BLaER1 treated with 17β-estradiol and CSF1 and Interleukin-3, amounts not matched to agents 10 nM and 100 nM (cell line): ENCODE data around the gene UHRF1.

Experiments
- H3K27ac ChIP-seq, 11 experiments: shearing (Covaris generic); formaldehyde crosslinking; 2 replicates each; pipeline ENCODE4 v1.8.1; 2022
- H3K27me3 ChIP-seq, 11 experiments: shearing (Covaris generic); formaldehyde crosslinking; 2 replicates each; pipeline ENCODE4 v1.8.1; 2022
- H3K36me3 ChIP-seq, 11 experiments: shearing (Covaris generic); formaldehyde crosslinking; 2 replicates each; pipeline ENCODE4 v1.8.1; 2022
- H3K4me1 ChIP-seq, 10 experiments: shearing (Covaris generic); formaldehyde crosslinking; 2 replicates each; pipeline ENCODE4 v1.8.1; 2022
- H3K4me2 ChIP-seq, 11 experiments: shearing (Covaris generic); formaldehyde crosslinking; 2 replicates each; pipeline ENCODE4 v1.8.1; 2022
- H3K4me3 ChIP-seq, 10 experiments: shearing (Covaris generic); formaldehyde crosslinking; 2 replicates each; pipeline ENCODE4 v1.8.1; 2022
- H3K9ac ChIP-seq, 11 experiments: shearing (Covaris generic); formaldehyde crosslinking; 2 replicates each; pipeline ENCODE4 v1.8.1; 2022
- H3K9me3 ChIP-seq, 11 experiments: shearing (Covaris generic); formaldehyde crosslinking; replicated peaks in 1 of 11; 2 replicates each; pipeline ENCODE4 v1.8.1; 2022
- H4K20me1 ChIP-seq, 11 experiments: shearing (Covaris generic); formaldehyde crosslinking; 2 replicates each; pipeline ENCODE4 v1.8.1; 2022
- Cebpa-rat ChIP-seq, 11 experiments: shearing (Covaris generic); IDR thresholded peaks; 2 replicates each; pipeline ENCODE4 v1.8.1; 2022

UHRF1 gene

DNA sequence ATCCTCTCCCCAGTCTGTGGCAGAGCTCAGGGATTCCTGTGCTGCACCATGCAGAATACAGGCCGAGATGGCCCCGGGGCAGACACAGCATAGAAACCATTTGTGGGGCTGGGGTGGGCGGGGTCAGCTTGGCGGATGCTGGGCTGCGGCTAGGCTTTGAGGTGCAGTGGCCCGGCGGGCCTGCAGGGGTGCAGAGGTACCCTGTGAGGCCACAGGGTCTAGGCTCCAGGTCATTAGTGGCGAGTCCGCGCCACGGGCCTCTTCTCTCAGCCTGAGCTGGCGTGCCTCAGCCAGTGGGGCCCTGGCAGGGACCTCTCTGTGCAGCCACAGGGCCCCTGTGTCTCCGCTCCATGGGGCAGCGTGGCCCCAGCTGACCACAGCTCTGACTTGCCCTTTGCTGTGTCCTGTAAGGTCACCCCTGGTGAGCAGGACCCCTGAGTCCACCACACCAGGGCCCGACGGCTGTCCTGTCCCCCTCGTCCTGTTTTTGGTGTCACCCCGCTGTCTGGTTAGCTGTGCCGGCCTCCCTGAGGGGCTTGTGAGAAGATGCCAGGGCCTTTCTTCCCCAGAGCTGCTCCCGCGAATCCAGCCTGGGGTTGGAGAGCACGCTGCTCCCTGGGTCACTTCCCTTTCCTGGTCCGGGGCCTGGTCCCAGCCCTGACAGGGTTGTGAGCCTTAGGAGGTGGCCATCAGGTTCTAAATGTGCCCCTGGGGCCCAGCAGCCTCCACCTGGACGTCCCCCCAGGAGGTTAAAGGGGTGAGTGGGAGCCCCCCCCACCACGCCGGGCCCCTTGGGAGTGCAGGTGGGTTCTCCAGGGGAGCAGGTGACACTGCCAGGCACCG lies 71.8 kb downstream of the UHRF1 start:
- peak overlapping the region; percentile 22 to 100 (median 46); a peak in 20 of 22 replicates for H3K4me2 ChIP-seq
- no peaks in the 10 kb centered on the region for H3K9me3 ChIP-seq
- H3K4me1 ChIP-seq: peaks cover 85 to 96% (median 94%) of the 10 kb centered on the region in 10 experiments
- H3K9ac ChIP-seq: peak overlapping the region in 6 of 11 experiments; percentile 9 to 45 (median 28); a peak in 6 of 22 replicates
- H3K27me3 ChIP-seq: no peaks in the 10 kb centered on the region
- H3K4me3 ChIP-seq: no peak overlapping the region
- H4K20me1 ChIP-seq: peaks cover 75 to 100% (median 100%) of the 10 kb centered on the region in 11 experiments
- TF ChIP-seq Cebpa-rat (IDR thresholded peaks at IDR 0.05): no peak
- peaks cover 0 to 38% (median 7%) of the 10 kb centered on the region in 11 experiments; a peak in 10 of 22 replicates for H3K36me3 ChIP-seq
- H3K27ac ChIP-seq: peak overlapping the region in 4 of 11 experiments; percentile 15 to 41 (median 26); a peak in 6 of 22 replicates

DNA sequence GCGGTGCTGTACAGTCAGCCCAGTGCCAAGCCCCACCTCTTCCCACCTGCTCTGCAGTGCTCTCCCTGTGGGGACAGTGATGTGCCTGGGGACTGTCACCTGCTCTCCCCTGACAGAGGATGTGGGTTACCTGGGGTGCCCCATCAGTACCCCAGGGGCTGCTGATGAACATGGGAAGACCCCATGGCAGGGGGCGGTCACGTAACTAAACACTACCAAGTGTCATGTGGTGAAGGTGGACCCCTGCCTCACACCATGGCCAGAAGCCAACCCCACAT lies 72.3 kb downstream of the UHRF1 start:
- Histone ChIP-seq H3K27ac (peak overlapping the region in 3 of 11 experiments; percentile 15 to 41 (median 34); a peak in 3 of 22 replicates), H3K9ac (peak overlapping the region in 3 of 11 experiments; percentile 23 to 45 (median 34); a peak in 4 of 22 replicates), H3K36me3 (peaks cover 0 to 44% (median 7%) of the 10 kb centered on the region in 11 experiments; a peak in 10 of 22 replicates), H3K27me3 (no peaks in the 10 kb centered on the region), H3K4me2 (peak overlapping the region; percentile 22 to 95 (median 46); a peak in 16 of 22 replicates), H3K4me1 (peaks cover 85 to 96% (median 94%) of the 10 kb centered on the region in 10 experiments), H3K9me3 (no peaks in the 10 kb centered on the region), H4K20me1 (peaks cover 81 to 100% (median 100%) of the 10 kb centered on the region in 11 experiments), H3K4me3 (no peak overlapping the region)
- no peak for TF ChIP-seq Cebpa-rat (IDR thresholded peaks at IDR 0.05)

DNA sequence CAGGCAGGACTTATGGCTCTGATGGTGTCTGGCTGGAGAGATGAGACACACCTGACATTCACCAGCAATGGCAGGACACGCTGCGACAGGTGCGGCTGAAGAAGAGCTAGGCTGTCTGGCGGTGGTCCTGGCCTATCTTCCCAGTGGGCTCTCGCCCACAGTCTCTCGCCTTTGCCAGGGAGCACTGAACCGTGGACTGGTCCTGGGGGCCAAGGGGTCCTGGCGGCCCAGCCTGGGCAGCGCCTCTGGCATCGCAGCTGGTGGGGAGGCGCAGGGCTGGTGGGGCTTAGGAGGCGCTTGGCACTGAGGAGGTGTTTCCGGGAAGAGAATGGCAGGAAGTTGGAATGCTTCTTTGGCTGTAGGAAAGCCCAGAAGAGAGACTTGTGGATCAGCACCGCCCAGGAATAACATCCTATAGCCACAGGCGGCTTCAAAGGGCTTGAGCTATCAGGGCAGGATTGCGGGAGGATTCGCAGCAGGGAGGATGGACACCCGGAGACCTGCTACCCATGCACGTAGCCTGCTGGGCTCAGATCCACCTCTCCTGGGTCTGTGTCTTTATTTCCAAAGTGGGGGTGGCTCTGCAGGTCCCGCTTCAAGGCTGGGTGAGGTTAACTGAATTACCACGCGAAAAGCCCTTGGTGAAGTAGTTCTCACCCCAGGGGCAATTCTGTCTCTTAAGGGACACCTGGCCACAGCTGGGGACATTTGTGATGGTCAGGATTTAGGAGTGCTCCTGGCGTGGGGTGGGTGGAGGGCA lies 74.2 kb downstream of the UHRF1 start:
- H4K20me1 ChIP-seq: peaks cover 96 to 100% (median 100%) of the 10 kb centered on the region in 11 experiments
- H3K36me3 ChIP-seq: peaks cover 0 to 37% (median 5%) of the 10 kb centered on the region in 11 experiments; a peak in 9 of 22 replicates
- H3K9ac ChIP-seq: peak overlapping the region in 10 of 11 experiments; percentile 3 to 57 (median 43); a peak in 13 of 22 replicates

DNA sequence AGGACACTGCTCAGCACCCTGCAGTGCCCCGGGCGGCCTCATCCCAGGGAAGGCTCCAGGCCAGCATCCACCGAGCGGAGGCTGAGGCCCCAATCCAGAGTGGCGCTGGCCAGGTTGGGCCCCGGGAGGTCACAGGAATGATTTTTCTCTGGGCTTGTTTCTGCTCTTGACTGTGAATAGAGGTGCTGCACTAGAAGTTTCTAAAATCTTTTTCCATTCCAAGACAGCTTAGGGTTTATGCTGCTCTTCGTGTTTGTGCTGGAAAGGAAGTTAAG lies 74.7 kb downstream of the UHRF1 start:
- TF ChIP-seq Cebpa-rat (IDR thresholded peaks at IDR 0.05): no peak

More for the DNA sequence above, 74.2 kb downstream of the UHRF1 start:
- Histone ChIP-seq H3K4me2 (peak overlapping the region; percentile 34 to 91 (median 81)), H3K9me3 (no peaks in the 10 kb centered on the region), H3K4me1 (peaks cover 84 to 96% (median 94%) of the 10 kb centered on the region in 10 experiments), H3K4me3 (no peak overlapping the region), H3K27me3 (no peaks in the 10 kb centered on the region), H3K27ac (peak overlapping the region in 6 of 11 experiments; percentile 1 to 49 (median 36); a peak in 4 of 22 replicates)
- no peak for TF ChIP-seq Cebpa-rat (IDR thresholded peaks at IDR 0.05)

DNA sequence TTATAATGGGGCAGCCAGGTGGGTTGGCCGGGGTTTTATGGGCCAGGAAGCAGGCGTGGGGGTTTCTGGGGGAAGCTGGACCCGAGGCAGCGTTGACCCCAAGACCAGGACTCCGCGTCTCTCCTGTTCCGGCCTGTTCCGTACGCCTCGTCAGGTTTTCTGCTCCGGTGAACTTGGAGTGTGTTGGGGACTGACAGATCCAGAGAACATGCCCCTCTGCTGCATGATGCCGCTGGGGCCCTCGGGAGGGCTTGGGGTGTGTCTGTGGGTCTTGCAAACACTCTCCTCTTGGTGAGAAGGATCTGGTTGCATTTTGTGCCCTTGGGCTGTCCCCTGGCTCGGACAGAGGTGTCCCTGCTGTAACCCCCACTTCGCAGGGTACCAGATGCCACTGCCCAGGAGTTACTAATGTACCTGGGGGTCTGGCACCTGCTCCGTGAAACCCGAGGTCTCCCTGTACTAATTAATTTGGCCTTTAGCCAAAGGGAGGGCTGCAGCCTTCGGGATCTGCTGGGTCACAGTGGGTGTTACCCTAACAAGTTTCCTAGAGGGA lies 75.2 kb downstream of the UHRF1 start:
- Histone ChIP-seq H3K4me2 (peak overlapping the region; percentile 34 to 91 (median 81)), H3K27me3 (no peaks in the 10 kb centered on the region), H3K9me3 (no peaks in the 10 kb centered on the region), H4K20me1 (peaks cover 95 to 100% (median 100%) of the 10 kb centered on the region in 11 experiments), H3K4me1 (peaks cover 82 to 95% (median 91%) of the 10 kb centered on the region in 10 experiments), H3K4me3 (no peak overlapping the region), H3K9ac (peak overlapping the region in 10 of 11 experiments; percentile 3 to 57 (median 48); a peak in 17 of 22 replicates), H3K27ac (peak overlapping the region in 8 of 11 experiments; percentile 1 to 49 (median 26); a peak in 8 of 22 replicates), H3K36me3 (peaks cover 0 to 37% (median 5%) of the 10 kb centered on the region in 11 experiments; a peak in 9 of 22 replicates)
- no peak for TF ChIP-seq Cebpa-rat (IDR thresholded peaks at IDR 0.05)

More for the DNA sequence above, 74.7 kb downstream of the UHRF1 start:
- Histone ChIP-seq H3K9ac (peak overlapping the region in 10 of 11 experiments; percentile 3 to 57 (median 48); a peak in 17 of 22 replicates), H3K9me3 (no peaks in the 10 kb centered on the region), H4K20me1 (peaks cover 96 to 100% (median 100%) of the 10 kb centered on the region in 11 experiments), H3K36me3 (peaks cover 0 to 37% (median 5%) of the 10 kb centered on the region in 11 experiments; a peak in 9 of 22 replicates), H3K4me2 (peak overlapping the region; percentile 34 to 91 (median 81)), H3K4me1 (peaks cover 84 to 96% (median 94%) of the 10 kb centered on the region in 10 experiments), H3K27me3 (no peaks in the 10 kb centered on the region), H3K4me3 (no peak overlapping the region), H3K27ac (peak overlapping the region in 8 of 11 experiments; percentile 1 to 49 (median 26); a peak in 8 of 22 replicates)

DNA sequence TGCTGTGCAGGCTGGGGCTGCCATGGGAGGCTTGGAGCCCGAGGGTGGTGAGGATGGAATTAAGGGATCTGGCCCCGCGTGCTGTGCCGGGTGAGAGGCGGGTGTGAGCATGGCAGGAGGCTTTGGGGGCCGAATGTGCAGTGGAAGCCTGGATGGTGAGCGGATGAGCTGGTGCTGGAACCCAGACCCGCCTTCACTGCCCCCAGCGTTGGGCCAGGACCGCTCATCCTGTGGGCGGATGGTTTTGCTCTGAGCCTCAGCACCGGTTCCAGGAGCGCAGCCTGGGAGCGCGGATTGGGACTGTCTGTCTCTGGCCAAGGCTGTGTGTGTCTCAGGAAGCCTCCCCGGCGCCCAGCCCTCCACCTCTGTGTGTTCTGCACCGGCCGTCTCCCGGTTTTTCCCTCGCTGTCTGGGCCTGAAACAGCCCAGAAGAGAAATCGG lies 76.3 kb downstream of the UHRF1 start:
- H3K9ac ChIP-seq: peak overlapping the region in 6 of 11 experiments; percentile 1 to 58 (median 28); a peak in 9 of 22 replicates
- H3K4me2 ChIP-seq: peak overlapping the region; percentile 53 to 91 (median 81); a peak in 19 of 22 replicates
- no peaks in the 10 kb centered on the region for H3K9me3 ChIP-seq
- no peaks in the 10 kb centered on the region for H3K27me3 ChIP-seq
- H3K4me1 ChIP-seq: peaks cover 71 to 96% (median 89%) of the 10 kb centered on the region in 10 experiments
- TF ChIP-seq Cebpa-rat (IDR thresholded peaks at IDR 0.05): no peak
- H3K27ac ChIP-seq: no peak overlapping the region
- H3K4me3 ChIP-seq: no peak overlapping the region
- H3K36me3 ChIP-seq: peaks cover 0 to 41% (median 7%) of the 10 kb centered on the region in 11 experiments; a peak in 9 of 22 replicates
- peaks cover 95 to 100% (median 100%) of the 10 kb centered on the region in 11 experiments for H4K20me1 ChIP-seq

DNA sequence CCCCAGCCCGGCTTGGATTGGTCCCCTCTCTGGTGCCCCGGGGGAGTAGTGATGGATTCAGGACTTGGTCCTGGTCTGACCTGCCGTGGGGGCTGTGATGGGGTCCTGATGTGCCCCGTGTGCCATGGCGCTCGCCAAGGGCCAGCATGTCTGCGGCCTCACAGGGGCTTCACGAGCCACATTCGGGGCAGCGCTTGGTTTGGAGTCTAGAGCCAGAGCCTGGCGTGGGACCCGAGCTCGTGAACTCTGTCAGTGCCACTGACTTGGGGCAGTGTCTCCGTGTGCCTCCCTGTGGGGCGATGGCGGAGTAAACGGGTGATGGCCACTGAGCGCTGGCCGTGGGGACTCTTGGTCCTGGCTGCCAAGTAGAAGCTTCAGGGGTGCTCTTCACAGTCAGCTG lies 76.8 kb downstream of the UHRF1 start:
- peak overlapping the region in 10 of 11 experiments; percentile 1 to 61 (median 34); a peak in 14 of 22 replicates for H3K9ac ChIP-seq
- H4K20me1 ChIP-seq: peaks cover 95 to 100% (median 100%) of the 10 kb centered on the region in 11 experiments
- H3K27ac ChIP-seq: no peak overlapping the region
- H3K4me2 ChIP-seq: peak overlapping the region; percentile 53 to 91 (median 81)
- no peak for TF ChIP-seq Cebpa-rat (IDR thresholded peaks at IDR 0.05)
- no peak overlapping the region for H3K4me3 ChIP-seq
- H3K4me1 ChIP-seq: peaks cover 66 to 95% (median 85%) of the 10 kb centered on the region in 10 experiments
- H3K9me3 ChIP-seq: no peaks in the 10 kb centered on the region
- no peaks in the 10 kb centered on the region for H3K27me3 ChIP-seq
- H3K36me3 ChIP-seq: peaks cover 0 to 43% (median 7%) of the 10 kb centered on the region in 11 experiments; a peak in 9 of 22 replicates

DNA sequence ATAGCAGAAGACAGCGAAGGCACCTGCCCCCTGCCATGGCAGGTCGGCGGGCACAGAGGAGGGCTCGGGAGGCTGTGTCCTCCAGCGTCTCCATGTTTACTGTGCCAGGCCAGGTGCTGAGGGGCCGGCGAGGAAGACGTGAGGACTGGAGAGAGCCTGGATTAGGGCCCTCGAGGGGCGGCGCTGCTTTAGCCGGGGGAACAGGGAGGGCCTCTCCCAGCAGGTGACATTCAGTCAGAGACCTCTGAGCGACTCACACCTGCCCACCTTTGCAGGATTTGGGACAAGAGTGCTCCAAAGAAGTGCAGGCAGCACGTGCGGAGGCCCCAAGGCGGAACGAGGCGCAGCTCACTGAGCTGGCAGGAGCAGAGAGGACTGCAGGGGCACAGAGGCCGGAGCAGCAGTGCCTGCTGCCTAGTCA lies 77.2 kb downstream of the UHRF1 start:
- Histone ChIP-seq H3K4me3 (no peak overlapping the region), H3K4me1 (peaks cover 62 to 91% (median 81%) of the 10 kb centered on the region in 10 experiments), H3K9me3 (peaks cover 0 to 3% (median 0%) of the 10 kb centered on the region in 11 experiments; a peak in 3 of 22 replicates), H3K4me2 (peak overlapping the region; percentile 53 to 91 (median 81)), H3K27me3 (no peaks in the 10 kb centered on the region), H3K9ac (peak overlapping the region in 10 of 11 experiments; percentile 3 to 61 (median 40); a peak in 12 of 22 replicates), H4K20me1 (peaks cover 95 to 100% (median 100%) of the 10 kb centered on the region in 11 experiments), H3K27ac (peak overlapping the region in 1 of 11 experiments; percentile 4; a peak in 1 of 22 replicates), H3K36me3 (peaks cover 0 to 46% (median 10%) of the 10 kb centered on the region in 11 experiments; a peak in 16 of 22 replicates)
- no peak for TF ChIP-seq Cebpa-rat (IDR thresholded peaks at IDR 0.05)
